Heart left ventricle (tissue), 13 donors: Measurements from ENCODE around the gene ITGB5.

ENCODE experiments used
- CTCF ChIP-seq, 12 donors: fragments of 200-600 bp; sonication (generic) in 4 of 12; IDR thresholded peaks; one replicate each; pipeline versions ENCODE4 v1.5.0 to v1.8.0; 2018 to 2022; ENCODE audit warnings: antibody characterized with exemption in 12 of 12, mild to moderate bottlenecking in 5 of 12
- POLR2A ChIP-seq, 2 donors: fragments of 450-650 bp; IDR thresholded peaks; one replicate each; pipeline ENCODE4 v1.6.1; 2017; ENCODE audit warnings: antibody characterized with exemption in 2 of 2, mild to moderate bottlenecking in 2 of 2, moderate library complexity in 2 of 2
- donor health status: ischemic (EF 13 %, LVEDD 7.1; RV severe dilation, severe dysfunction).
- donor health status: DM: no; HTN: yes; CAD: no.
- donor health status: DM: no; HTN: no; CAD: no.
- donor health status: ischemic (EF 25% LVEDD 6.9; RV normal size, moderate dysfunction).
- donor health status: ischemic (EF 25% LVEDD 5.7; RV mildly dilated, moderate dysfunction).
- donor health status: ischemic (EF 35%, LVEDD 5.7; RV mildly dilated, moderate dysfunction).
- donor health status: nonischemic (EF 11% LVEDD 7.7; RV severe dilation, severe dysfunction).
- donor health status: DM: yes; HTN: yes; CAD: no.
- donor health status: PGD.
- donor health status: ischemic (EF 29% LVEDD 5.4; RV normal size, mild dysfunction).
- donor health status: nonischemic (EF 23%, LVEDD 6.1; RV moderate dilation, normal function).

GRCh38 chr3:124766113-124767095 is 120.8 kb downstream of the ITGB5 start:
- TF ChIP-seq CTCF (IDR thresholded peaks at IDR 0.05), result no peak
- no peak for TF ChIP-seq POLR2A (IDR thresholded peaks at IDR 0.05)
